Mammary epithelial cell (primary cell): ENCODE data around the gene AUTS2.

Source experiments
- CTCF ChIP-seq, 2 donors: IDR thresholded peaks in 1 of 2; conservative IDR thresholded peaks in 1 of 2; 2 replicates each; pipeline ENCODE4 v1.5.1; 2011 to 2012; ENCODE audit warnings: inconsistent platforms in 2 of 2, low read length in 2 of 2, mild to moderate bottlenecking in 2 of 2, control low read depth in 1 of 2, low read depth in 1 of 2; ENCODE audit not compliant: insufficient read depth in 1 of 2; ENCODE audit errors: extremely low read depth in 1 of 2
- EZH2 ChIP-seq: IDR thresholded peaks from 2 replicates; pipeline ENCODE4 v1.6.1; 2012; ENCODE audit warnings: low read length, inconsistent platforms, borderline replicate concordance

- TF ChIP-seq CTCF (conservative IDR thresholded peaks at IDR 0.05 in 1 of 2, IDR thresholded peaks at IDR 0.05 in 1 of 2; ENCODE audit: extremely low read depth in 1 of 2, insufficient read depth in 1 of 2, low read depth in 1 of 2, low read length in 2 of 2), result no peak
- no peak for TF ChIP-seq EZH2
These were observed 810.2 kb downstream of the AUTS2 start for GRCh38 chr7:70408477-70408876.
